MM.1S (cell line): Measurements from ENCODE around the gene ACACB.

Source experiments
- EZH2phosphoT487 ChIP-seq: fragments of 300-600 bp; sonication (generic); IDR thresholded peaks from 2 replicates; pipeline ENCODE4 v1.6.1; 2018; ENCODE audit warnings: antibody characterized with exemption, low read length
- TF ChIP-seq, protein P1 (sequence below): fragments of 300-600 bp; sonication (generic); IDR thresholded peaks from 2 replicates; pipeline ENCODE4 v1.5.1; 2016; ENCODE audit warnings: antibody characterized with exemption, low read length, mixed read lengths

DNA sequence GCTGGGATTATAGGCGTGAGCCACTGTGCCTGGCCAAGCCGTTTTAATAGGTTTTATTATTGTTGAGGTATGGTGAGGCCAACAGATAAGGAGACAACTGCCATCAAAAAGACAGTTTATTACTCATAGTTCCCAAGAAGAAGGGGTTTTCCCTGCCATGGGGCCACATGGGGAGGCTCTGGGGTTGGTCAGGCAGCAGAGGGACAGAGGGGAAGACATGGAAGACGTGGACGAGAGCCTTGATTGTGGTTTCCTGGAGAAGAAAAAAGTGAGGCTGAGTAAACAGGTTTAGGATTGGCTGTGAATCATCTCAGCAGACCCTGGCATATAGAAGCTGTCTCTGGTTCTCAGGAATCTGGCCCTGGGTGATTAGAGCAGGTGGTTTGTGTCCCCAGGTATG is 122.8 kb downstream of the ACACB start:
- TF ChIP-seq, protein P1, sequence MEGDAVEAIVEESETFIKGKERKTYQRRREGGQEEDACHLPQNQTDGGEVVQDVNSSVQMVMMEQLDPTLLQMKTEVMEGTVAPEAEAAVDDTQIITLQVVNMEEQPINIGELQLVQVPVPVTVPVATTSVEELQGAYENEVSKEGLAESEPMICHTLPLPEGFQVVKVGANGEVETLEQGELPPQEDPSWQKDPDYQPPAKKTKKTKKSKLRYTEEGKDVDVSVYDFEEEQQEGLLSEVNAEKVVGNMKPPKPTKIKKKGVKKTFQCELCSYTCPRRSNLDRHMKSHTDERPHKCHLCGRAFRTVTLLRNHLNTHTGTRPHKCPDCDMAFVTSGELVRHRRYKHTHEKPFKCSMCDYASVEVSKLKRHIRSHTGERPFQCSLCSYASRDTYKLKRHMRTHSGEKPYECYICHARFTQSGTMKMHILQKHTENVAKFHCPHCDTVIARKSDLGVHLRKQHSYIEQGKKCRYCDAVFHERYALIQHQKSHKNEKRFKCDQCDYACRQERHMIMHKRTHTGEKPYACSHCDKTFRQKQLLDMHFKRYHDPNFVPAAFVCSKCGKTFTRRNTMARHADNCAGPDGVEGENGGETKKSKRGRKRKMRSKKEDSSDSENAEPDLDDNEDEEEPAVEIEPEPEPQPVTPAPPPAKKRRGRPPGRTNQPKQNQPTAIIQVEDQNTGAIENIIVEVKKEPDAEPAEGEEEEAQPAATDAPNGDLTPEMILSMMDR: no peak
- no peak for TF ChIP-seq EZH2phosphoT487
